K562 (cell line): ENCODE results near the gene MED15. TPM values are rescaled to one million over a fixed set of nuclear protein-coding genes. Genes with fewer than 3 reads are reported as not detected.
A peak's percentile ranks its signal among the peaks of the same experiment; 100 is the strongest.

ENCODE experiments used
- CBX3 ChIP-seq, 2 experiments: IDR thresholded peaks; 1 replicate in 1 of 2; 2 replicates in 1 of 2; pipeline ENCODE4 v1.6.1; 2012; ENCODE audit warnings: inconsistent platforms in 2 of 2, low read length in 2 of 2, borderline replicate concordance in 1 of 2, control low read depth in 1 of 2
- FOXP1 ChIP-seq: sonication (generic); formaldehyde crosslinking; IDR thresholded peaks from 2 replicates; pipeline ENCODE4 v1.8.0; 2022; ENCODE audit warnings: mild to moderate bottlenecking, missing genetic modification reagents
- KAT8 ChIP-seq: fragments of 450-650 bp; IDR thresholded peaks from 2 replicates; pipeline ENCODE4 v1.6.1; 2016; ENCODE audit warnings: low read depth, mild to moderate bottlenecking
- L3MBTL2 ChIP-seq: fragments of 450-650 bp; IDR thresholded peaks from 2 replicates; pipeline ENCODE4 v1.6.1; 2016; ENCODE audit warnings: mild to moderate bottlenecking, moderate library complexity
- MAFF ChIP-seq: IDR thresholded peaks from 2 replicates; pipeline ENCODE4 v1.6.1; 2012; ENCODE audit warnings: low read length, improper control_type of control experiment
- MXI1 ChIP-seq: IDR thresholded peaks from 2 replicates; pipeline ENCODE4 v1.6.1; 2011; ENCODE audit warnings: low read depth, mild to moderate bottlenecking, improper control_type of control experiment, low read length
- NR3C1 ChIP-seq: sonication (generic); formaldehyde crosslinking; IDR thresholded peaks from 2 replicates; pipeline ENCODE4 v1.8.1; 2022; ENCODE audit warnings: missing genetic modification reagents
- POLR2AphosphoS5 ChIP-seq: IDR thresholded peaks from 2 replicates; pipeline ENCODE4 v1.6.1; 2011; ENCODE audit warnings: mild to moderate bottlenecking, low read depth, low read length, moderate library complexity; ENCODE audit not compliant: control insufficient read depth, insufficient read depth
- POLR2G ChIP-seq: fragments of 200-400 bp; formaldehyde crosslinking; IDR thresholded peaks from 2 replicates; pipeline ENCODE4 v1.6.1; 2017; ENCODE audit warnings: low read depth, mild to moderate bottlenecking, antibody characterized with exemption, low read length, moderate library complexity
- RBBP5 ChIP-seq: fragments of 200-600 bp; sonication (generic); IDR thresholded peaks from 2 replicates; pipeline ENCODE4 v1.6.1; 2012; ENCODE audit warnings: borderline replicate concordance, mild to moderate bottlenecking, low read length, control low read depth, inconsistent platforms; ENCODE audit not compliant: insufficient read depth, poor library complexity, severe bottlenecking
- SAFB2 ChIP-seq: fragments of 200-400 bp; formaldehyde crosslinking; IDR thresholded peaks from 2 replicates; pipeline ENCODE4 v1.6.1; 2018; ENCODE audit warnings: borderline replicate concordance, low read length, low read depth, moderate library complexity; ENCODE audit not compliant: severe bottlenecking
- SIRT6 ChIP-seq: IDR thresholded peaks from one replicate; pipeline ENCODE4 v1.6.1; 2012; ENCODE audit warnings: low read depth, mild to moderate bottlenecking, control low read depth, inconsistent platforms, low read length, moderate library complexity
- SNRNP70 ChIP-seq: fragments of 200-400 bp; formaldehyde crosslinking; optimal IDR thresholded peaks from 2 replicates; pipeline ENCODE3; 2017; ENCODE audit warnings: low read depth, low read length
- TCF7 ChIP-seq: sonication (generic); IDR thresholded peaks from 2 replicates; pipeline ENCODE4 v1.6.1; 2016; ENCODE audit warnings: antibody characterized with exemption, borderline replicate concordance
- TEAD4 ChIP-seq, 2 experiments: sonication (generic) in 1 of 2; formaldehyde crosslinking in 1 of 2; IDR thresholded peaks; 2 replicates each; pipeline versions ENCODE4 v1.6.1 to v1.8.0; 2012 to 2022; ENCODE audit warnings: borderline replicate concordance in 1 of 2, inconsistent platforms in 1 of 2, low read length in 1 of 2, mild to moderate bottlenecking in 1 of 2, missing genetic modification reagents in 1 of 2
- XRCC5 ChIP-seq: fragments of 200-400 bp; formaldehyde crosslinking; IDR thresholded peaks from 2 replicates; pipeline ENCODE4 v1.6.1; 2017; ENCODE audit warnings: low read depth, mild to moderate bottlenecking, low read length
- ZBED1 ChIP-seq: IDR thresholded peaks from 2 replicates; pipeline ENCODE4 v1.6.1; 2014
- ZEB2 ChIP-seq: fragments of 450-650 bp; IDR thresholded peaks from 2 replicates; pipeline ENCODE4 v1.6.1; 2016
- ZNF133 ChIP-seq: fragments of 250-450 bp; sonication (Bioruptor Pico); IDR thresholded peaks from 2 replicates; pipeline ENCODE4 v1.4.0; 2020; ENCODE audit warnings: mild to moderate bottlenecking
- ZNF445 ChIP-seq: fragments of 250-450 bp; sonication (Bioruptor Pico); IDR thresholded peaks from 2 replicates; pipeline ENCODE4 v1.4.0; 2020; ENCODE audit warnings: low read depth, mild to moderate bottlenecking, moderate library complexity
- ZNF561 ChIP-seq: fragments of 450-650 bp; formaldehyde crosslinking; conservative IDR thresholded peaks from 2 replicates; pipeline ENCODE4 v1.4.0; 2020; ENCODE audit warnings: mild to moderate bottlenecking, moderate library complexity
- ZNF57 ChIP-seq: fragments of 450-650 bp; formaldehyde crosslinking; IDR thresholded peaks from 2 replicates; pipeline ENCODE4 v1.4.0; 2020; ENCODE audit warnings: mild to moderate bottlenecking, moderate library complexity
- ZNF583 ChIP-seq: fragments of 250-450 bp; sonication (Bioruptor Pico); IDR thresholded peaks from 2 replicates; pipeline ENCODE4 v1.4.0; 2020
- polyA plus RNA-seq, 8 experiments: library from polyadenylated mRNA; depleted of rRNA in 4 of 8; stranded (reverse) in 5 of 8; unstranded in 3 of 8; fragments of >200 nt; fragmentation: Nextera tagmentation in 2 of 8; fragmentation: Illumina TruSeq in 1 of 8; extraction: Ambion mirVana in 2 of 8; extraction: Trizol in 1 of 8; gene quantifications; 2 replicates each; pipeline versions ENCODE4 v1.2.1 to v1.2.3, GENCODE V29; 2011 to 2014; ENCODE audit warnings: inconsistent platforms in 1 of 8, missing spikeins in 1 of 8
- total RNA-seq, 7 experiments: library from RNA; depleted of rRNA in 6 of 7; stranded (reverse); fragments of >200 nt in 6 of 7; fragmentation: Illumina TruSeq in 2 of 7; extraction: Trizol in 2 of 7; gene quantifications; 2 replicates each; pipeline versions ENCODE4 v1.2.1 to v1.2.3, GENCODE V29; 2011 to 2021; ENCODE audit warnings: low replicate concordance in 1 of 7
- TF ChIP-seq, protein P1 (sequence below): sonication (generic); formaldehyde crosslinking; IDR thresholded peaks from 2 replicates; pipeline ENCODE4 v1.8.0; 2022; ENCODE audit warnings: mild to moderate bottlenecking, missing genetic modification reagents

MED15 gene
- total and polyA plus RNA-seq, 9 of the 15 experiments (the other 6 are each of a cell fraction or from before 2014, with no cell fraction given) = 4.0 to 271 (median 60.1) TPM

DNA sequence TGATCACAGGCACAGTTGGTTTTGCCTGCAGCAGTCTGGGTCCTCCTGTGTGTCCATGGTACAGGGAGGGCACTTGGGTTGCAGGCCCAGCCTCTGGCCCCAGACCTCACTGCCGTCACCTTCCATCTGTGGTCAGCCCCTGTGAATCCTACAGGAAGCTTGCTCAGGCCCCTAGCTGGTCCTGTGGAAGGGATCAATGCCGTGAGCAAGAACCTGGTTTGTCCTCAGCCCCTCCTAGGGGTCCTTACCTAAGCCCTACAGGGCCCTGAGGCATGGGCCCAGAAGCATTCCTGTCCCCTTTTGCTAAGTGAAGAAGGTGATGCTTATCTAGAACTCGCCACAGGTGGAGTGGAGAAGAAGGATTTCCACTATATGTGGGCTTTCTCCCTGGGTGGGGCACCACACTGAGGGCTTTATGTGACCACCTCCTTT, 29.9 kb downstream of the MED15 start (continued):
- TF ChIP-seq KAT8 = no peak
- no peak for TF ChIP-seq POLR2G
- no peak for TF ChIP-seq ZNF133 (CRISPR knock-in tag)
- no peak for TF ChIP-seq POLR2AphosphoS5
- no peak for TF ChIP-seq MXI1
- TF ChIP-seq SAFB2 = no peak
- TF ChIP-seq SIRT6 = no peak
- no peak for TF ChIP-seq TEAD4 (IDR thresholded peaks at IDR 0.05; ENCODE audit: low read length)
- TF ChIP-seq TEAD4 (CRISPR knock-in tag; IDR thresholded peaks at IDR 0.05; ENCODE audit: borderline replicate concordance) = peak; percentile 5; the same call in 1 of the 2 replicates
- peak in 1 of 2 experiments; percentile 29; a peak in 1 of 3 replicates for TF ChIP-seq CBX3 (IDR thresholded peaks at IDR 0.05; ENCODE audit: borderline replicate concordance in 1 of 2, low read length in 2 of 2)
- TF ChIP-seq ZEB2 = no peak
- no peak for TF ChIP-seq ZNF583 (CRISPR knock-in tag)
- no peak for TF ChIP-seq ZNF445 (CRISPR knock-in tag)
- TF ChIP-seq FOXP1 (CRISPR knock-in tag) = 0 out of 2 replicates have a peak, but pooled peaks have one; percentile 3
- TF ChIP-seq ZNF57 (CRISPR knock-in tag) = no peak
- TF ChIP-seq MAFF = no peak
- TF ChIP-seq SNRNP70 = peak; percentile 56
- TF ChIP-seq RBBP5 = no peak
- TF ChIP-seq NR3C1 (CRISPR knock-in tag) = 0 out of 2 replicates have a peak, but pooled peaks have one; percentile 32
- no peak for TF ChIP-seq L3MBTL2
- no peak for TF ChIP-seq XRCC5
- 0 out of 2 replicates have a peak, but pooled peaks have one; percentile 19 for TF ChIP-seq ZBED1
- TF ChIP-seq, protein P1, sequence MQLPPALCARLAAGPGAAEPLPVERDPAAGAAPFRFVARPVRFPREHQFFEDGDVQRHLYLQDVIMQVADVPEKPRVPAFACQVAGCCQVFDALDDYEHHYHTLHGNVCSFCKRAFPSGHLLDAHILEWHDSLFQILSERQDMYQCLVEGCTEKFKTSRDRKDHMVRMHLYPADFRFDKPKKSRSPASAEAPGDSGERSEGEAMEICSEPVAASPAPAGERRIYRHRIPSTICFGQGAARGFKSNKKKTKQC (CRISPR knock-in tag) = no peak
- no peak for TF ChIP-seq TCF7
- TF ChIP-seq ZNF561 = no peak
